ENCODE results near the gene HEY2.
A peak's percentile ranks its signal among the peaks of the same experiment; 100 is the strongest.

The HEY2 gene

GRCh38 chr6:125745281-125746018, 4.0 kb upstream of the HEY2 start:
- no peak for DNase-seq

- DNase-seq, result no peak
Measured at GRCh38 chr6:125746019-125746414, 3.4 kb upstream of the HEY2 start.

GRCh38 chr6:125746731-125747588, 2.5 kb upstream of the HEY2 start:
- DNase-seq, result peak; percentile 80

GRCh38 chr6:125747589-125748405, 1.6 kb upstream of the HEY2 start:
- DNase-seq, result peak; percentile 19

GRCh38 chr6:125748406-125749172, 843 bp upstream of the HEY2 start:
- DNase-seq, result peak; percentile 19

GRCh38 chr6:125749865-125750691, 646 bp downstream of the HEY2 start:
- DNase-seq, result peak; percentile 1

- no peak for DNase-seq
Measured at GRCh38 chr6:125750692-125751333, 1.4 kb downstream of the HEY2 start.

- DNase-seq, result no peak
Measured at GRCh38 chr6:125751334-125751916, 2.0 kb downstream of the HEY2 start.

GRCh38 chr6:125752773-125753172, 3.3 kb downstream of the HEY2 start:
- no peak for DNase-seq

- peak; percentile 56 for DNase-seq
Measured at GRCh38 chr6:125753218-125753936, 3.9 kb downstream of the HEY2 start.

- no peak for DNase-seq
Measured at GRCh38 chr6:125753937-125754259, 4.5 kb downstream of the HEY2 start.

- no peak for DNase-seq
Measured at GRCh38 chr6:125754566-125754965, 5.1 kb downstream of the HEY2 start.

GRCh38 chr6:125759184-125759902, 9.9 kb downstream of the HEY2 start:
- DNase-seq, result no peak

- no peak for DNase-seq
Measured at GRCh38 chr6:125759959-125760457, 10.6 kb downstream of the HEY2 start.

GRCh38 chr6:125764121-125764671, 14.8 kb downstream of the HEY2 start:
- no peak for DNase-seq

GRCh38 chr6:125765944-125766343, 16.5 kb downstream of the HEY2 start:
- DNase-seq, result no peak

GRCh38 chr6:125766641-125767040, 17.2 kb downstream of the HEY2 start:
- no peak for DNase-seq

- DNase-seq, result no peak
Measured at GRCh38 chr6:125769147-125769783, 19.8 kb downstream of the HEY2 start.

Data from CD4-positive, alpha-beta T cell treated with Interleukin-17A for 1 hour (primary cell).